Fibroblast of the aortic adventitia (primary cell): ENCODE measurements around the gene SLC38A4. TPM values are rescaled to one million over a fixed set of nuclear protein-coding genes. Genes with fewer than 3 reads are reported as not detected.

Experiments used
- DNase-seq: peaks from one replicate; pipeline ENCODE4 v3.0.0-alpha.2; 2010; ENCODE audit warnings: low read depth
- H3K4me3 ChIP-seq: 2 replicates; pipeline ENCODE4 v1.5.1; 2011; ENCODE audit warnings: low read depth, mild to moderate bottlenecking, control low read depth, low read length, moderate library complexity
- CTCF ChIP-seq: IDR thresholded peaks from 2 replicates; pipeline ENCODE4 v1.5.1; 2011; ENCODE audit warnings: mild to moderate bottlenecking, low read length, control low read depth, inconsistent platforms; ENCODE audit not compliant: insufficient read depth
- total RNA-seq: library from RNA; depleted of rRNA; stranded (reverse); fragments of >200 nt; gene quantifications from 2 replicates; pipeline ENCODE4 v1.2.3, GENCODE V29; 2012; ENCODE audit warnings: low replicate concordance

SLC38A4 gene
- total RNA-seq, 1 donor, result 4.6 TPM

GRCh38 chr12:46718495-46718894 is 107.3 kb downstream of the SLC38A4 start:
- H3K4me3 ChIP-seq, result no peak overlapping the region
- DNase-seq, result no peak
- TF ChIP-seq CTCF, result no peak

- no peak for TF ChIP-seq CTCF
- no peak for DNase-seq
- H3K4me3 ChIP-seq, result no peak overlapping the region
Observed at GRCh38 chr12:46717868-46718267, 107.9 kb downstream of the SLC38A4 start.

GRCh38 chr12:46717159-46717558 is 108.6 kb downstream of the SLC38A4 start:
- H3K4me3 ChIP-seq, result no peak overlapping the region
- DNase-seq, result no peak
- TF ChIP-seq CTCF, result no peak
